ENCODE data around the gene DNAH14. TPM values are rescaled to one million over a fixed set of nuclear protein-coding genes. Genes with fewer than 3 reads are reported as not detected.
A peak's percentile ranks its signal among the peaks of the same experiment; 100 is the strongest.

Gene DNAH14
- total and polyA plus RNA-seq, 2 of the 13 experiments (the other 11 are each of a cell fraction or from before 2014, with no cell fraction given) = 4.5 to 27.5 TPM

DNA sequence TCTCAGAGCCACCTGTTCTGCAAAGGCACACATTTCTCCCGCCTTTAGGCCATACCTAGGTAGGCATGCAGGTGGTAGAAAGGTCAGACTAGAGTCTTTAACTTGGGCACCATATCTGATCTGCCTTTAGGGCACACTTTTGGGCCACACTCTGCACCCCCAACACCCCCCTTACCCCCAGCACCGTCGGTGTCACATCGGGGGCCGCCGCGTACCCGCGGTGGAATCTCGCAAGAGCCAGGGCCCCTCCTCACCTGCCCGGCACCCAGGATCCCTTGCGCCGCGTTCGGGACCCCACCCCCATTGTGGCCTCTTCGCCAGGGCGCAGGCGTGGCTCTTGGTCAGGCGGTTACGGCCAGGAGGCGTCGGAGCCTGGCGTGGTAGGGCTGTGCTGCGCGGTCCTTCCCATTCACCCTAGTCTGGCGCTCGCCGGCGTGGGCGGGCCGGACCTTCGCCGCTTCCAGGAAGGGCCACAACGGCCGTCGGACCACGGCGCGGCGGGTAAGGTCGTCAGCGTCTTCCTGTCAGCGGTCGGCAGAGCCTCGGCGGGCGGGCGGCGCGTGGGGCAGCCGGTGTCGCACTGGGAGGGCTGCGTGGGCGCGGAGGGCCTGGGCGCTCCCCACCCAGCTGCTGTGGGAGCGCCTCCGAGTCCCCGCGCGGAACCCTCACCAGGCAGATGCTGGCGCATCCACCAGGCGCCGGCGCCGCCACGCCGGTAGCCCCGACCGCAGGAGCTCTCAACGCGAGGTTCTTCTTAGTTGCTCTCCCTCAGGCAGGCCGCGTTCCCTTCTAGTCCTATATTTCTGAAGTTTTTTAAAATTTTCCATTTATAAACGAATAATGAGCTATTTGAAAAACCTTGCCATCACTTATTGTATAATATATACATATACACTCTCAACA, at the start of gene DNAH14 (continued):
- TF ChIP-seq ZBTB14 (CRISPR knock-in tag; IDR thresholded peaks at IDR 0.05) (peak; percentile 60), ARID3A (IDR thresholded peaks at IDR 0.05; ENCODE audit: low read depth, low read length) (no peak), HMGXB4 (CRISPR knock-in tag; IDR thresholded peaks at IDR 0.05; ENCODE audit: borderline replicate concordance in 1 of 2, low read depth in 1 of 2) (peak; percentile 91), ZFP1 (CRISPR knock-in tag; IDR thresholded peaks at IDR 0.05) (no peak), ZNF547 (CRISPR knock-in tag; IDR thresholded peaks at IDR 0.05) (peak; percentile 99), SP5 (CRISPR knock-in tag; IDR thresholded peaks at IDR 0.05; ENCODE audit: borderline replicate concordance, low read depth) (peak; percentile 65), ZBTB21 (CRISPR knock-in tag; IDR thresholded peaks at IDR 0.05) (no peak), ZNF280B (CRISPR knock-in tag; IDR thresholded peaks at IDR 0.05; ENCODE audit: borderline replicate concordance) (peak; percentile 97), SMAD9 (CRISPR knock-in tag; IDR thresholded peaks at IDR 0.05) (no peak), ATF1 (CRISPR knock-in tag; IDR thresholded peaks at IDR 0.05) (no peak), JUN (CRISPR knock-in tag; IDR thresholded peaks at IDR 0.05) (no peak; the same call in 1 of the 2 replicates), ELF4 (CRISPR knock-in tag; IDR thresholded peaks at IDR 0.05; ENCODE audit: borderline replicate concordance) (no peak)
- TF ChIP-seq, protein P1, sequence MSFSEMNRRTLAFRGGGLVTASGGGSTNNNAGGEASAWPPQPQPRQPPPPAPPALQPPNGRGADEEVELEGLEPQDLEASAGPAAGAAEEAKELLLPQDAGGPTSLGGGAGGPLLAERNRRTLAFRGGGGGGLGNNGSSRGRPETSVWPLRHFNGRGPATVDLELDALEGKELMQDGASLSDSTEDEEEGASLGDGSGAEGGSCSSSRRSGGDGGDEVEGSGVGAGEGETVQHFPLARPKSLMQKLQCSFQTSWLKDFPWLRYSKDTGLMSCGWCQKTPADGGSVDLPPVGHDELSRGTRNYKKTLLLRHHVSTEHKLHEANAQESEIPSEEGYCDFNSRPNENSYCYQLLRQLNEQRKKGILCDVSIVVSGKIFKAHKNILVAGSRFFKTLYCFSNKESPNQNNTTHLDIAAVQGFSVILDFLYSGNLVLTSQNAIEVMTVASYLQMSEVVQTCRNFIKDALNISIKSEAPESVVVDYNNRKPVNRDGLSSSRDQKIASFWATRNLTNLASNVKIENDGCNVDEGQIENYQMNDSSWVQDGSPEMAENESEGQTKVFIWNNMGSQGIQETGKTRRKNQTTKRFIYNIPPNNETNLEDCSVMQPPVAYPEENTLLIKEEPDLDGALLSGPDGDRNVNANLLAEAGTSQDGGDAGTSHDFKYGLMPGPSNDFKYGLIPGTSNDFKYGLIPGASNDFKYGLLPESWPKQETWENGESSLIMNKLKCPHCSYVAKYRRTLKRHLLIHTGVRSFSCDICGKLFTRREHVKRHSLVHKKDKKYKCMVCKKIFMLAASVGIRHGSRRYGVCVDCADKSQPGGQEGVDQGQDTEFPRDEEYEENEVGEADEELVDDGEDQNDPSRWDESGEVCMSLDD (CRISPR knock-in tag; IDR thresholded peaks at IDR 0.05; ENCODE audit: borderline replicate concordance) = 0 out of 2 replicates have a peak, but pooled peaks have one; percentile 65
- TF ChIP-seq, protein P2, sequence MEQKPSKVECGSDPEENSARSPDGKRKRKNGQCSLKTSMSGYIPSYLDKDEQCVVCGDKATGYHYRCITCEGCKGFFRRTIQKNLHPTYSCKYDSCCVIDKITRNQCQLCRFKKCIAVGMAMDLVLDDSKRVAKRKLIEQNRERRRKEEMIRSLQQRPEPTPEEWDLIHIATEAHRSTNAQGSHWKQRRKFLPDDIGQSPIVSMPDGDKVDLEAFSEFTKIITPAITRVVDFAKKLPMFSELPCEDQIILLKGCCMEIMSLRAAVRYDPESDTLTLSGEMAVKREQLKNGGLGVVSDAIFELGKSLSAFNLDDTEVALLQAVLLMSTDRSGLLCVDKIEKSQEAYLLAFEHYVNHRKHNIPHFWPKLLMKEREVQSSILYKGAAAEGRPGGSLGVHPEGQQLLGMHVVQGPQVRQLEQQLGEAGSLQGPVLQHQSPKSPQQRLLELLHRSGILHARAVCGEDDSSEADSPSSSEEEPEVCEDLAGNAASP (CRISPR knock-in tag; IDR thresholded peaks at IDR 0.05; ENCODE audit: borderline replicate concordance) = peak; percentile 34; the same call in 1 of the 2 replicates
- TF ChIP-seq, protein P3, sequence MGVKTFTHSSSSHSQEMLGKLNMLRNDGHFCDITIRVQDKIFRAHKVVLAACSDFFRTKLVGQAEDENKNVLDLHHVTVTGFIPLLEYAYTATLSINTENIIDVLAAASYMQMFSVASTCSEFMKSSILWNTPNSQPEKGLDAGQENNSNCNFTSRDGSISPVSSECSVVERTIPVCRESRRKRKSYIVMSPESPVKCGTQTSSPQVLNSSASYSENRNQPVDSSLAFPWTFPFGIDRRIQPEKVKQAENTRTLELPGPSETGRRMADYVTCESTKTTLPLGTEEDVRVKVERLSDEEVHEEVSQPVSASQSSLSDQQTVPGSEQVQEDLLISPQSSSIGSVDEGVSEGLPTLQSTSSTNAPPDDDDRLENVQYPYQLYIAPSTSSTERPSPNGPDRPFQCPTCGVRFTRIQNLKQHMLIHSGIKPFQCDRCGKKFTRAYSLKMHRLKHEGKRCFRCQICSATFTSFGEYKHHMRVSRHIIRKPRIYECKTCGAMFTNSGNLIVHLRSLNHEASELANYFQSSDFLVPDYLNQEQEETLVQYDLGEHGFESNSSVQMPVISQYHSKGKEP (CRISPR knock-in tag; IDR thresholded peaks at IDR 0.05) = no peak
